Germinal center (tissue), 1 donor: ENCODE measurements around the gene RGS14.

Experiments used
- DNase-seq: peaks from one replicate; pipeline ENCODE4 v3.0.0; 2012; ENCODE audit warnings: mixed read lengths, low spot score

The RGS14 gene

GRCh38 chr5:177378884-177379883 lies 21.5 kb downstream of the RGS14 start:
- DNase-seq = no peak

- no peak for DNase-seq
These were observed 23.0 kb downstream of the RGS14 start for GRCh38 chr5:177380805-177381126.

GRCh38 chr5:177382423-177383029 lies 24.8 kb downstream of the RGS14 start:
- no peak for DNase-seq

GRCh38 chr5:177383181-177383580 lies 25.5 kb downstream of the RGS14 start:
- no peak for DNase-seq

- DNase-seq = no peak
These were observed 26.4 kb downstream of the RGS14 start, which contains the start of gene SLC34A1 for GRCh38 chr5:177384134-177384533. SLC34A1 (plus strand) TSS chr5:177384434; CDS start chr5:177385742, 1,308 bp downstream.

GRCh38 chr5:177385720-177386119 lies 28.0 kb downstream of the RGS14 start:
- DNase-seq = no peak

- DNase-seq = no peak
These were observed 28.8 kb downstream of the RGS14 start for GRCh38 chr5:177386542-177386941.

- DNase-seq = peak; percentile 54
These were observed 29.7 kb downstream of the RGS14 start for GRCh38 chr5:177387405-177387804.

- DNase-seq = no peak
These were observed 30.9 kb downstream of the RGS14 start for GRCh38 chr5:177388521-177389052.

- peak; percentile 57 for DNase-seq
These were observed 31.8 kb downstream of the RGS14 start for GRCh38 chr5:177389241-177390169.

GRCh38 chr5:177390363-177391300 lies 32.9 kb downstream of the RGS14 start:
- DNase-seq = peak; percentile 90

- DNase-seq = no peak
These were observed 35.0 kb downstream of the RGS14 start for GRCh38 chr5:177392765-177393164.

- DNase-seq = no peak
These were observed 35.6 kb downstream of the RGS14 start for GRCh38 chr5:177393206-177393765.

GRCh38 chr5:177393990-177394389 lies 36.3 kb downstream of the RGS14 start:
- no peak for DNase-seq

- DNase-seq = no peak
These were observed 38.4 kb downstream of the RGS14 start for GRCh38 chr5:177396078-177396477.

- no peak for DNase-seq
These were observed 39.1 kb downstream of the RGS14 start for GRCh38 chr5:177396807-177397206.

GRCh38 chr5:177397875-177398390 lies 40.2 kb downstream of the RGS14 start:
- no peak for DNase-seq

GRCh38 chr5:177399997-177400868 lies 42.5 kb downstream of the RGS14 start, which contains the start of gene PFN3:
PFN3 (minus strand) TSS chr5:177400661; CDS start chr5:177400576, 85 bp downstream.
- no peak for DNase-seq
